OCI-LY7 (cell line): ENCODE measurements around the gene IZUMO2. TPM values are rescaled to one million over a fixed set of nuclear protein-coding genes. Genes with fewer than 3 reads are reported as not detected.

Source experiments
- BruUV-seq: library from RNA; stranded (reverse); fragments of 400-500 nt; replicated peaks from 2 replicates; lab custom pipeline; 2021; lab: Mats Ljungman, UMichigan
- CTCF ChIA-PET: fragments of 300-600 bp; sonication (Branson Sonifier 250); formaldehyde crosslinking; loops from one replicate; lab custom pipeline; 2022; ENCODE audit warnings: antibody characterized with exemption; ENCODE audit not compliant: unreplicated experiment; lab: Charles Lee
- POLR2A ChIA-PET: fragments of 300-600 bp; sonication (Branson Sonifier 250); formaldehyde crosslinking; loops from one replicate; lab custom pipeline; 2022; ENCODE audit warnings: antibody characterized with exemption; lab: Charles Lee
- DNase-seq: peaks from one replicate; pipeline ENCODE4 v3.0.0-alpha.2; 2015; ENCODE audit warnings: low spot score
- H2AFZ ChIP-seq: fragments of 200-600 bp; sonication (generic), shearing (Covaris generic); 2 replicates; pipeline ENCODE4 v1.6.1; 2014; ENCODE audit warnings: mild to moderate bottlenecking, antibody characterized with exemption, low read length, moderate library complexity
- H3K27ac ChIP-seq: fragments of 200-600 bp; sonication (generic); 2 replicates; pipeline ENCODE4 v1.5.1; 2014; ENCODE audit warnings: mixed run types, low read depth, mild to moderate bottlenecking, moderate library complexity, low read length, inconsistent platforms; ENCODE audit not compliant: poor library complexity, severe bottlenecking
- H3K36me3 ChIP-seq: fragments of 200-600 bp; sonication (generic); 2 replicates; pipeline ENCODE4 v1.6.1; 2014; ENCODE audit warnings: mild to moderate bottlenecking, antibody characterized with exemption, low read length, moderate library complexity, mixed read lengths; ENCODE audit not compliant: insufficient read depth
- H3K4me1 ChIP-seq: fragments of 200-600 bp; sonication (generic); 2 replicates; pipeline ENCODE4 v1.5.1; 2014; ENCODE audit warnings: mild to moderate bottlenecking, low read length; ENCODE audit not compliant: insufficient read depth, poor library complexity, severe bottlenecking
- H3K4me2 ChIP-seq: fragments of 200-600 bp; sonication (generic); 2 replicates; pipeline ENCODE4 v1.6.1; 2014; ENCODE audit warnings: mild to moderate bottlenecking, low read length
- H3K4me3 ChIP-seq: fragments of 200-600 bp; sonication (generic); 2 replicates; pipeline ENCODE4 v1.5.1; 2014; ENCODE audit warnings: mild to moderate bottlenecking, low read depth, low read length; ENCODE audit not compliant: poor library complexity, severe bottlenecking
- H3K79me2 ChIP-seq: fragments of 200-600 bp; sonication (generic); 2 replicates; pipeline ENCODE4 v1.6.1; 2016; ENCODE audit warnings: low read depth, mild to moderate bottlenecking, low read length, moderate library complexity, mixed read lengths; ENCODE audit not compliant: insufficient read depth
- H3K9me2 ChIP-seq: fragments of 200-600 bp; sonication (generic); 2 replicates; pipeline ENCODE4 v1.6.1; 2016; ENCODE audit warnings: mild to moderate bottlenecking, low read length, mixed read lengths; ENCODE audit not compliant: insufficient read depth
- H3K9me3 ChIP-seq: fragments of 200-600 bp; sonication (generic); 2 replicates; pipeline ENCODE4 v1.6.1; 2014; ENCODE audit warnings: mild to moderate bottlenecking, mixed run types, low read length, mixed read lengths
- H4K20me1 ChIP-seq: fragments of 200-600 bp; sonication (generic); 2 replicates; pipeline ENCODE4 v1.6.1; 2014; ENCODE audit warnings: mild to moderate bottlenecking, antibody characterized with exemption, low read length, moderate library complexity, mixed read lengths; ENCODE audit not compliant: insufficient read depth
- EZH2phosphoT487 ChIP-seq: fragments of 200-600 bp; sonication (generic); IDR thresholded peaks from 2 replicates; pipeline ENCODE4 v1.6.1; 2018; ENCODE audit warnings: low read depth, borderline replicate concordance, mild to moderate bottlenecking, mixed run types, antibody characterized with exemption, low read length, moderate library complexity, mixed read lengths
- intact Hi-C: fragments of 100-400 bp; cut with micrococcal nuclease; formaldehyde crosslinking; loops from one replicate; pipeline ENCODE4 v1.10.0; 2022; ENCODE audit not compliant: unreplicated experiment
- total RNA-seq, 2 experiments: library from RNA; depleted of rRNA in 1 of 2; stranded (reverse); fragments of >200 nt in 1 of 2; shearing (Covaris generic) in 1 of 2; gene quantifications; 2 replicates each; pipeline ENCODE4 v1.2.3, GENCODE V29; 2014 to 2022
- TF ChIP-seq, protein P1 (sequence below): fragments of 200-600 bp; sonication (generic); conservative IDR thresholded peaks from 2 replicates; pipeline ENCODE4 v1.5.1; 2014; ENCODE audit warnings: mild to moderate bottlenecking, antibody characterized with exemption, low read length, moderate library complexity, mixed read lengths

IZUMO2 gene
- total RNA-seq, 2 experiments from 2014 or later: not detected

DNA sequence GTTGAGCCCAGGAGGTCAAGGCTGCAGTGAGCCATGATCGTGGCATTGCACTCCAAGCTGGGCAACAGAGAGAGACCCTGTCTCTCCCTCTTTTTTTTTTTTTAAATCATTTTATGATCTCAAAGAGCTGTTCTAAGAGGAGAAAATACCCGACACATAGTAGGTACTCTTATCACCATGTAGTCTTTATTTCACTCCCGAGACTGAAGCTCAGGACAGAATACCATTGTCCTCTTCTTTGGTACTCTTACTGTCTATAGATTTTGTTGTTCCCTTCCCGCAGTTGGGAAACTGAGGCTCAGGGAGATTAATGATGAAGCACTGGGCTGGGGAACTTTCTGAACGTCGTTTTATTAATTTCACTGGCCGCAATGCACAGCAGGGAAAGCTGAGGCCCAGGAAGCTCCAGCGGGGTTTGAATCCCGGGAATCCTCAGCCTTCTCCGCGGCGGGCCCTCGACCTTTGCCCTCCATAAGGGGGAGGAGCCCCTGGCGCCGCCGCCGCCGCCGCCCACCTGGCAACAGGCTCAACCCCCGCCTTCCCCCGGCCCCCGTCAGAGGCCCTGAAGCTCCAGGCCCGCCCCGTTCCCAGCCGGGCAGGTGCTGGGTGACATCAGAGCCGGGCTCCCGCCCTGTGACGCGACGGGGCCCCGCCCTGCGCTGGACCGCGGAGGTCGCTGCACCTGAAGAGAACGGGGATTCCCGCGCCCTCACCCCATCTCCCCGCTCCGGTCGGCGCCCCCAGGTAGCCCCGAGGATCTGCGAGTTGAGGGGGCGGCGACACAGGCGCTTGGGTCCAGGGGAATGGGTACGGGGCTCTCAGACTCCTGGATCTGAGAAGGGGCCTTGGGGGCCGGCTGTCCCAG, 42.0 kb upstream of the IZUMO2 start:
- no TSS peak for BruUV-seq
- Histone ChIP-seq H3K79me2 (no peaks in the 10 kb centered on the region), H3K9me2 (no peaks in the 10 kb centered on the region), H2AFZ (no peak overlapping the region), H3K4me2 (no peak overlapping the region), H3K27ac (no peak overlapping the region), H3K4me3 (no peak overlapping the region), H3K9me3 (no peaks in the 10 kb centered on the region), H4K20me1 (no peaks in the 10 kb centered on the region), H3K36me3 (no peaks in the 10 kb centered on the region), H3K4me1 (no peaks in the 10 kb centered on the region)
- CTCF ChIA-PET: no interaction called here
- POLR2A ChIA-PET: no interaction called here
- intact Hi-C loops: no loop called here
- TF ChIP-seq EZH2phosphoT487: no peak
- TF ChIP-seq, protein P1, sequence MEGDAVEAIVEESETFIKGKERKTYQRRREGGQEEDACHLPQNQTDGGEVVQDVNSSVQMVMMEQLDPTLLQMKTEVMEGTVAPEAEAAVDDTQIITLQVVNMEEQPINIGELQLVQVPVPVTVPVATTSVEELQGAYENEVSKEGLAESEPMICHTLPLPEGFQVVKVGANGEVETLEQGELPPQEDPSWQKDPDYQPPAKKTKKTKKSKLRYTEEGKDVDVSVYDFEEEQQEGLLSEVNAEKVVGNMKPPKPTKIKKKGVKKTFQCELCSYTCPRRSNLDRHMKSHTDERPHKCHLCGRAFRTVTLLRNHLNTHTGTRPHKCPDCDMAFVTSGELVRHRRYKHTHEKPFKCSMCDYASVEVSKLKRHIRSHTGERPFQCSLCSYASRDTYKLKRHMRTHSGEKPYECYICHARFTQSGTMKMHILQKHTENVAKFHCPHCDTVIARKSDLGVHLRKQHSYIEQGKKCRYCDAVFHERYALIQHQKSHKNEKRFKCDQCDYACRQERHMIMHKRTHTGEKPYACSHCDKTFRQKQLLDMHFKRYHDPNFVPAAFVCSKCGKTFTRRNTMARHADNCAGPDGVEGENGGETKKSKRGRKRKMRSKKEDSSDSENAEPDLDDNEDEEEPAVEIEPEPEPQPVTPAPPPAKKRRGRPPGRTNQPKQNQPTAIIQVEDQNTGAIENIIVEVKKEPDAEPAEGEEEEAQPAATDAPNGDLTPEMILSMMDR: no peak
- DNase-seq: no peak

GRCh38 chr19:50204081-50204428, 41.0 kb upstream of the IZUMO2 start:
- no peak overlapping the region for H3K4me2 ChIP-seq
- H3K4me1 ChIP-seq: no peaks in the 10 kb centered on the region
- CTCF ChIA-PET: no interaction called here
- TF ChIP-seq EZH2phosphoT487: no peak
- TF ChIP-seq, protein P1: no peak
- H3K27ac ChIP-seq: no peak overlapping the region
- no peak for DNase-seq
- no peak overlapping the region for H3K4me3 ChIP-seq
- H3K9me2 ChIP-seq: no peaks in the 10 kb centered on the region
- H2AFZ ChIP-seq: no peak overlapping the region
- no peaks in the 10 kb centered on the region for H3K36me3 ChIP-seq
- no peaks in the 10 kb centered on the region for H4K20me1 ChIP-seq
- BruUV-seq: no TSS peak
- intact Hi-C loops: no loop called here
- H3K79me2 ChIP-seq: no peaks in the 10 kb centered on the region
- POLR2A ChIA-PET: no interaction called here
- H3K9me3 ChIP-seq: no peaks in the 10 kb centered on the region
